ENCODE results near the gene TMEM38A. TPM values are rescaled to one million over a fixed set of nuclear protein-coding genes. Genes with fewer than 3 reads are reported as not detected.

TMEM38A gene
- under 1 TPM; 0.61 to 0.92 TPM for total RNA-seq

GRCh38 chr19:16660763-16661479, at the start of gene TMEM38A:
Gene TMEM38A (plus strand): TSS chr19:16661139. CDS start chr19:16661218, 79 bp downstream.
- ChIA-PET POLR2A (interaction anchor here (0.6 to 1.3 kb wide), 8 partner anchors 9 to 122 kb away, joined by 3 to 13 read pairs (median 4); partner anchors contain the start of gene MED26), CTCF (interaction anchor here (1.0 to 1.3 kb wide), 3 partner anchors 87 to 125 kb away, joined by 3 read pairs; no protein-coding TSS in a partner anchor)

DNA sequence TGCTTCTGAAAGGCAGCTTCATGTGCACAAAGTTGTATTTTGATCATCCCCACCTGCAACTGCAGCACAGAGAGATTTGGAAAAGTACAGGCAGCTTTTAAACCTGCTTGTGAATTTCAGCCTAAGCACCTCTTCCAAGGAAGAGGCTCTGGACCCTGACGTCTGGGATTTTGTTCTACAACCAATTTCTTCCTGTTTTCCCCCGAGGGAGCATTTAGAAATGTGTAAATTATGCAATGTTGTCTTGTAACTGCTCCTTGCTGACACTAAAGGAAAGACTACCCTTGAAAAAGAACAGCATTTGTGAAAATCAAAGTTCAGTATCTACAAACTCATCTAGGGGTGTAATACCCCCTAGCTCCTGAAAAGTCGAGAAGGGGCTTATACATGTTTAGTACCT, 48.3 kb upstream of the TMEM38A start:
- ChIA-PET CTCF (no interaction called here), POLR2A (no interaction called here)

DNA sequence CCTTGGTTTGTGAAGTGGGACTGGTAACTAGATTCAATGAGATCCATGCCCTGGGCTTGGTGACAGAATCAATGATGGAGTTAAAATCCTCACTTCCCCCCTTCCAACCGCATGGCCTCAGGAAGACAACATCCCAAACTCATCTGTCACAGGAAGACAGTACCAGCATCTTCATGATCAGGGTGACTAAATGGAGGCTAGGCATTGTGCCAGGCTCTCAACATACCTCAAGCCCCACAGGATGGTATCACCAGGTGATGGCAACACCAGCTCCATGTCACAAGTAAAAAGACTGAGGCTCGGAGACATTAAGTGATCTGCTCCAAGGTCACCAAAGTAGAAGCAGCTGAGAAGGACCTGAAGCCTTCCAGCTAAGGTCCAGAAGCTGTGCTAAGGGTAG, 47.1 kb upstream of the TMEM38A start:
- ChIA-PET POLR2A (no interaction called here), CTCF (no interaction called here)

DNA sequence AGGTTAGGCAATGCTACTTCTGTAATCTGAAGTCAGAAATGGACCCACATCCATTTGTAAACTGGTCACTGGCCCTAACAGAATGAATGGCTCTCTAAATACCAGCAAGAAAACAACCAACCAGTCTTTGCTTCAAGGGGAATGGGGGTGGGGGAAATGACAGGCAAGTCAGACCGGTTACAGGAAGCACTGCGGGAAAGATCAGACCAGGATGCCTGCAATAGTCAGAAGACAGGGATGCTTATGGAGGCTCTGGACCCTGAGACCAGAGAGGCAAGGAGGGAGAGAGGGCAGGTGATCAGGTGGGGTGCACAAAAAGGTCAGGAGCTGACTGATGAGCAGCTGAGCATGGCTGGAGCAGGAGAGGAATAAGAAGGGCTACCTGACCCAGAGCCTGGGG, 46.0 kb upstream of the TMEM38A start:
- CTCF ChIA-PET, result no interaction called here
- POLR2A ChIA-PET, result interaction anchor here (0.6 to 0.7 kb wide), 2 partner anchors 40 to 121 kb away, joined by 3 to 4 read pairs; no protein-coding TSS in a partner anchor

- CTCF ChIA-PET, result interaction anchor here (0.6 kb wide), 2 partner anchors 521 to 651 kb away, joined by 3 read pairs; no protein-coding TSS in a partner anchor
- POLR2A ChIA-PET, result no interaction called here
Measured at GRCh38 chr19:16615808-16616207, 45.1 kb upstream of the TMEM38A start.

- ChIA-PET CTCF (interaction anchor here (0.7 to 1.2 kb wide), 2 partner anchors 34 to 49 kb away, joined by 3 to 4 read pairs; no protein-coding TSS in a partner anchor), POLR2A (interaction anchor here (0.5 kb wide), 1 partner anchor 24 kb away, joined by 5 read pairs; no protein-coding TSS in a partner anchor)
Measured at GRCh38 chr19:16618248-16618647, 42.7 kb upstream of the TMEM38A start.

DNA sequence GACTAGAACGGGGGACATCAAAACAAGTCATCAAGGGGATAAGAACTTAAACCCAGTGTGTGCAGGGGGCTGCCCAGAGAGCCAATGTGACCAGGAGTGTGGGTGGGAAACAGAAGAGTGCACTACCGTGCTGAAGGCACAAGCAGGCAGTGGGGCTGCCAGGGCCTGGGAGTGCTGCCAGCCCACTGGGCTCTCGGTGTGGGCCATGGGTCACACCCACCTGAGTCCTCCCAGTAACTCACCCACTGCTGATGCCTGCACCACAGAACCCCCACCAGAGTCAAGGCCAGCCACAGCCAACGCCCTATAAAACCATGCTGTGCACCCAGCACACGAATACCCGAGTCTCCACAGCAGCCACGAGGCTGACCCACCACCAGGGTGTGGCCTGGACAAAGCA, 41.5 kb upstream of the TMEM38A start:
- CTCF ChIA-PET, result no interaction called here
- POLR2A ChIA-PET, result no interaction called here

DNA sequence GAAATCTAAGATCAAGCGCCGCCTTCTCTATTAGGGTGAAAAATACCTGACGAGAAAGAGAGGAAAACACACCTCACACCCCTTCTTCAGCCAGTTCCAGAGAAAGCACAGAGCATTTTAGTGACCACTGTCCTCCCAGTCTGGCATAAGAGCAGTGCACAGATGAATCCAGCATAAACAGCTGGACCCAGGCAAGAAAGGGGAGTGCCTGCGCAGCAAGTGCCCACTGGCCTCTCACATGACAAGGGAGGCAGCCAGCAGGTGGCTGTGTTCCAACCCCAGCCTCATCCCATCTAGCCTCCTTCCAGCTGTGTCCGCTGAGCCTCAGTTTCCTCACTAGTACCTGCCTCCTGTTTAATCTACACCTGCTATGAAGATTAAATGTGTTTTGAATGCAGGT, 40.9 kb upstream of the TMEM38A start:
- CTCF ChIA-PET, result no interaction called here
- POLR2A ChIA-PET, result no interaction called here

DNA sequence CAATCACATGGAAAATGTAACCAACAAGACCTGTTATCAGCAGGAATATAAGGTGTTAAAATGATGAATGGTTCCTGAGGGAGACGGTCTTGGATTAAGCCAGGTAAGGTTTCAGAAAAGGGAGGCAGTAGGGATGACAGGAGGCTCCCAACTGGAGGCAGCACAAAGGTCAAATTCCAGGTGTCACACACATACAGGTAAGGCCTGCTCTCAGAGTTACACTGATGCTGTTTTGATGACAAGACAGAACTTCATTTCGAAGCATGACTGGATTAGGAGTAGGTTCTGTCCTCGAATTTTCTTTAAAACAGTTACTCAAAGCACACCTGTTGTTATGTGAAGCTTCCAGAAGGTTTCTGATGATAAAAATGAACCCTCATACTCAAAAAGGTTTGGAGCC, 40.4 kb upstream of the TMEM38A start:
- ChIA-PET POLR2A (no interaction called here), CTCF (interaction anchor here (0.6 kb wide), 1 partner anchor 66 kb away, joined by 3 read pairs; no protein-coding TSS in a partner anchor)

- ChIA-PET POLR2A (no interaction called here), CTCF (no interaction called here)
Measured at GRCh38 chr19:16621165-16621800, 39.7 kb upstream of the TMEM38A start.

- POLR2A ChIA-PET, result interaction anchor here (0.5 kb wide), 1 partner anchor 11 kb away, joined by 8 read pairs; no protein-coding TSS in a partner anchor
- CTCF ChIA-PET, result interaction anchor here (2.1 kb wide), 1 partner anchor 36 kb away, joined by 4 read pairs; no protein-coding TSS in a partner anchor
Measured at GRCh38 chr19:16623066-16623465, 37.9 kb upstream of the TMEM38A start.

- ChIA-PET CTCF (interaction anchor here (2.1 kb wide), 1 partner anchor 36 kb away, joined by 4 read pairs; no protein-coding TSS in a partner anchor), POLR2A (no interaction called here)
Measured at GRCh38 chr19:16623576-16623975, 37.4 kb upstream of the TMEM38A start.

DNA sequence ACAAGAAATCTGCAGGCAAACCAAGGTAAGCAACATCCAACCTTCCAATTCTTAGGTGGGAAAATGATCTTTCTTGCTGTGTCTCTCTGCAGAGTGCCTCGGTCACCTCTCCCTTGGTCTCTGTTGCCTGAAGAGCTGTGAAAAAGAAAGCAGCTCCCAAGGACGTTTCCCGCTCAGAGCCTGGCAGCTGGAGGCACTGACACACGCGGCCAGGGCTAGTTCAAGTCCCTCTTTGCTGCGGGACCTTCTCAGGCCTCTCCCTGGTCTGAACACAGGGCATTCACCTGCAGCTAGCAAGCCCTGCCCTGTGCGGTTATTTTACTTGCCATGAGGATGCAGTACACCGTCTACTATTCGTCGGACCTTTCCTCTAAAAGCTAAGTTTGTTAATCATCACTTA, 36.7 kb upstream of the TMEM38A start:
- POLR2A ChIA-PET, result interaction anchor here (0.6 kb wide), 1 partner anchor 81 kb away, joined by 9 read pairs; no protein-coding TSS in a partner anchor

GRCh38 chr19:16625163-16625958, 35.6 kb upstream of the TMEM38A start:
- CTCF ChIA-PET, result interaction anchor here (2.1 kb wide), 1 partner anchor 38 kb away, joined by 4 read pairs; no protein-coding TSS in a partner anchor
- POLR2A ChIA-PET, result no interaction called here

More for the DNA sequence above, 36.7 kb upstream of the TMEM38A start:
- CTCF ChIA-PET, result interaction anchor here (2.1 kb wide), 1 partner anchor 37 kb away, joined by 4 read pairs; no protein-coding TSS in a partner anchor

GRCh38 chr19:16626796-16627192, 34.1 kb upstream of the TMEM38A start:
- CTCF ChIA-PET, result interaction anchor here (1.2 to 1.8 kb wide), 2 partner anchors 36 to 54 kb away, joined by 3 to 6 read pairs; no protein-coding TSS in a partner anchor
- POLR2A ChIA-PET, result interaction anchor here (0.6 to 4.6 kb wide), 6 partner anchors 39 to 547 kb away, joined by 3 to 28 read pairs (median 7); partner anchors contain the start of genes C19orf44 and CALR3

- ChIA-PET CTCF (interaction anchor here (1.1 to 1.8 kb wide), 4 partner anchors 36 to 54 kb away, joined by 3 to 6 read pairs (median 4); no protein-coding TSS in a partner anchor), POLR2A (interaction anchor here (0.5 to 4.6 kb wide), 10 partner anchors 17 to 548 kb away, joined by 3 to 28 read pairs (median 6); partner anchors contain the start of genes C19orf44, CALR3, HAUS8 and MYO9B)
Measured at GRCh38 chr19:16627193-16627927, 33.6 kb upstream of the TMEM38A start.

- ChIA-PET POLR2A (interaction anchor here (0.5 to 4.6 kb wide), 10 partner anchors 9 to 448 kb away, joined by 3 to 28 read pairs (median 4); partner anchors contain the start of genes C19orf44, CALR3, HAUS8 and MYO9B), CTCF (interaction anchor here (1.1 to 1.8 kb wide), 4 partner anchors 37 to 55 kb away, joined by 3 to 6 read pairs (median 4); no protein-coding TSS in a partner anchor)
Measured at GRCh38 chr19:16627928-16628182, 33.1 kb upstream of the TMEM38A start.

All from activated CD8-positive, alpha-beta memory T cell treated with anti-CD3 and anti-CD28 coated beads for 36 hours (primary cell).